Trophoblast cell (in vitro differentiated cells and primary cell): Measurements from ENCODE around the gene ZFYVE28.

Experiments used
- DNase-seq, 2 donors: peaks; one replicate each; pipeline ENCODE4 v3.0.0-alpha.2; 2016
- H2AFZ ChIP-seq: 2 replicates; pipeline ENCODE4 v1.6.1; 2013; ENCODE audit warnings: low read length, moderate library complexity, mild to moderate bottlenecking; ENCODE audit not compliant: insufficient read depth, poor library complexity
- H2AK5ac ChIP-seq: 2 replicates; pipeline ENCODE4 v1.6.1; 2013; ENCODE audit warnings: mild to moderate bottlenecking, low read length
- H2BK120ac ChIP-seq: 2 replicates; pipeline ENCODE4 v1.6.1; 2013; ENCODE audit warnings: low read length, mild to moderate bottlenecking, moderate library complexity; ENCODE audit not compliant: insufficient read depth, poor library complexity
- H2BK12ac ChIP-seq: 2 replicates; pipeline ENCODE4 v1.6.1; 2013; ENCODE audit warnings: mild to moderate bottlenecking, low read length, moderate library complexity
- H2BK5ac ChIP-seq: 2 replicates; pipeline ENCODE4 v1.6.1; 2013; ENCODE audit warnings: low read length, low read depth, moderate library complexity, mild to moderate bottlenecking; ENCODE audit not compliant: poor library complexity
- H3K14ac ChIP-seq: 2 replicates; pipeline ENCODE4 v1.6.1; 2013; ENCODE audit warnings: mild to moderate bottlenecking, low read length
- H3K18ac ChIP-seq: 2 replicates; pipeline ENCODE4 v1.6.1; 2013; ENCODE audit warnings: mild to moderate bottlenecking, low read length
- H3K23ac ChIP-seq: 2 replicates; pipeline ENCODE4 v1.6.1; 2013; ENCODE audit warnings: low read length
- H3K27ac ChIP-seq: 2 replicates; pipeline ENCODE4 v1.5.1; 2013; ENCODE audit warnings: low read depth, mild to moderate bottlenecking, inconsistent platforms, low read length, moderate library complexity
- H3K27me3 ChIP-seq: 2 replicates; pipeline ENCODE4 v1.6.1; 2013; ENCODE audit warnings: inconsistent platforms, mild to moderate bottlenecking, low read length, moderate library complexity; ENCODE audit not compliant: insufficient read depth
- H3K36me3 ChIP-seq, 2 experiments: 1 replicate in 1 of 2; 2 replicates in 1 of 2; pipeline ENCODE4 v1.6.1; 2013; ENCODE audit warnings: low read length in 2 of 2, mild to moderate bottlenecking in 2 of 2, moderate library complexity in 1 of 2; ENCODE audit not compliant: insufficient read depth in 2 of 2, control insufficient read depth in 1 of 2
- H3K4ac ChIP-seq: 2 replicates; pipeline ENCODE4 v1.6.1; 2013; ENCODE audit warnings: low read depth, mild to moderate bottlenecking, low read length, moderate library complexity
- H3K4me1 ChIP-seq, 2 experiments: 1 replicate in 1 of 2; 2 replicates in 1 of 2; pipeline ENCODE4 v1.6.1; 2013; ENCODE audit warnings: low read length in 2 of 2, mild to moderate bottlenecking in 2 of 2, moderate library complexity in 1 of 2; ENCODE audit not compliant: insufficient read depth in 2 of 2, control insufficient read depth in 1 of 2
- H3K4me2 ChIP-seq: 2 replicates; pipeline ENCODE4 v1.6.1; 2013; ENCODE audit warnings: inconsistent platforms, mild to moderate bottlenecking, low read length, moderate library complexity
- H3K4me3 ChIP-seq: 2 replicates; pipeline ENCODE4 v1.5.1; 2013; ENCODE audit warnings: mild to moderate bottlenecking, low read depth, low read length, inconsistent platforms
- H3K79me1 ChIP-seq: one replicate; pipeline ENCODE4 v1.6.1; 2013; ENCODE audit warnings: low read length
- H3K79me2 ChIP-seq: 2 replicates; pipeline ENCODE4 v1.6.1; 2013; ENCODE audit warnings: low read length, mild to moderate bottlenecking; ENCODE audit not compliant: control insufficient read depth, insufficient read depth, poor library complexity
- H3K9ac ChIP-seq: 2 replicates; pipeline ENCODE4 v1.6.1; 2013; ENCODE audit warnings: mild to moderate bottlenecking, low read length
- H3K9me3 ChIP-seq: 2 replicates; pipeline ENCODE4 v1.6.1; 2013; ENCODE audit warnings: low read depth, mild to moderate bottlenecking, control low read depth, inconsistent platforms, low read length; ENCODE audit not compliant: insufficient read depth
- H4K12ac ChIP-seq: 2 replicates; pipeline ENCODE4 v1.6.1; 2013; ENCODE audit warnings: low read depth, mild to moderate bottlenecking, low read length, moderate library complexity
- H4K8ac ChIP-seq: 2 replicates; pipeline ENCODE4 v1.6.1; 2013; ENCODE audit warnings: low read depth, mild to moderate bottlenecking, low read length, moderate library complexity
- H4K91ac ChIP-seq: one replicate; pipeline ENCODE4 v1.6.1; 2013; ENCODE audit warnings: low read depth, mild to moderate bottlenecking, low read length, moderate library complexity
- WGBS: extraction: QIAGEN DNeasy Blood & Tissue Kit; methylation state at CpG from one replicate; pipeline ENCODE4 v1.1.7; 2013; ENCODE audit warnings: missing lambda C conversion rate; ENCODE audit not compliant: insufficient read length, insufficient coverage; ENCODE audit errors: extremely low coverage; 5-methylcytosine and 5-hydroxymethylcytosine counted together

ZFYVE28 gene

GRCh38 chr4:2408401-2408958 is 10.0 kb downstream of the ZFYVE28 start:
- Histone ChIP-seq H3K9me3 (peaks cover 6% of the 10 kb centered on the region), H4K8ac (no peak overlapping the region), H3K9ac (no peak overlapping the region), H3K4me3 (no peak overlapping the region), H2BK12ac (no peak overlapping the region), H3K4me2 (no peak overlapping the region), H2AK5ac (no peak overlapping the region), H3K36me3 (no peaks in the 10 kb centered on the region), H3K79me2 (no peaks in the 10 kb centered on the region), H2BK5ac (no peak overlapping the region), H2AFZ (no peak overlapping the region), H3K23ac (no peak overlapping the region), H3K14ac (no peak overlapping the region), H2BK120ac (no peak overlapping the region), H3K18ac (no peak overlapping the region), H3K27ac (no peak overlapping the region), H4K91ac (no peak overlapping the region), H3K4me1 (peaks cover 4 to 7% of the 10 kb centered on the region in 2 experiments), H3K4ac (no peak overlapping the region), H3K27me3 (no peaks in the 10 kb centered on the region), H4K12ac (no peak overlapping the region), H3K79me1 (no peaks in the 10 kb centered on the region)
- whole genome bisulfite sequencing: no CpG with 5 or more reads among the region's 15 CpGs
- DNase-seq: no peak

- no peaks in the 10 kb centered on the region for H3K79me2 ChIP-seq
- no CpG with 5 or more reads among the region's 3 CpGs for WGBS
- no peak overlapping the region for H2AK5ac ChIP-seq
- H3K14ac ChIP-seq: no peak overlapping the region
- no peak overlapping the region for H2BK120ac ChIP-seq
- H4K12ac ChIP-seq: no peak overlapping the region
- no peak overlapping the region for H2BK12ac ChIP-seq
- H3K4me1 ChIP-seq: peaks cover 2 to 5% of the 10 kb centered on the region in 2 experiments
- H3K36me3 ChIP-seq: no peaks in the 10 kb centered on the region
- no peak overlapping the region for H3K4me3 ChIP-seq
- H3K4ac ChIP-seq: no peak overlapping the region
- H4K91ac ChIP-seq: no peak overlapping the region
- H3K27ac ChIP-seq: no peak overlapping the region
- no peak overlapping the region for H2AFZ ChIP-seq
- H2BK5ac ChIP-seq: no peak overlapping the region
- H3K79me1 ChIP-seq: no peaks in the 10 kb centered on the region
- no peak overlapping the region for H4K8ac ChIP-seq
- H3K27me3 ChIP-seq: no peaks in the 10 kb centered on the region
- peaks cover 8% of the 10 kb centered on the region for H3K9me3 ChIP-seq
- no peak overlapping the region for H3K23ac ChIP-seq
- H3K18ac ChIP-seq: no peak overlapping the region
- no peak overlapping the region for H3K4me2 ChIP-seq
- no peak for DNase-seq
- no peak overlapping the region for H3K9ac ChIP-seq
Measured at GRCh38 chr4:2407991-2408342, 10.5 kb downstream of the ZFYVE28 start.

GRCh38 chr4:2406920-2407319 is 11.5 kb downstream of the ZFYVE28 start:
- Histone ChIP-seq H3K4me1 (peaks cover 0 to 1% of the 10 kb centered on the region in 2 experiments), H2AFZ (no peak overlapping the region), H3K14ac (no peak overlapping the region), H3K4me3 (no peak overlapping the region), H3K9ac (no peak overlapping the region), H3K36me3 (no peaks in the 10 kb centered on the region), H3K23ac (no peak overlapping the region), H3K27ac (no peak overlapping the region), H3K4ac (no peak overlapping the region), H3K79me2 (no peaks in the 10 kb centered on the region), H3K79me1 (no peaks in the 10 kb centered on the region), H3K18ac (no peak overlapping the region), H4K12ac (no peak overlapping the region), H4K91ac (no peak overlapping the region), H3K4me2 (no peak overlapping the region), H2BK5ac (no peak overlapping the region), H3K27me3 (no peaks in the 10 kb centered on the region), H2BK120ac (no peak overlapping the region), H2BK12ac (no peak overlapping the region), H4K8ac (no peak overlapping the region), H2AK5ac (no peak overlapping the region), H3K9me3 (peaks cover 8% of the 10 kb centered on the region)
- WGBS: no CpG with 5 or more reads among the region's 7 CpGs
- no peak for DNase-seq

GRCh38 chr4:2406406-2406805 is 12.0 kb downstream of the ZFYVE28 start:
- Histone ChIP-seq H3K79me2 (no peaks in the 10 kb centered on the region), H2BK120ac (no peak overlapping the region), H4K8ac (no peak overlapping the region), H3K18ac (no peak overlapping the region), H4K91ac (no peak overlapping the region), H3K27me3 (no peaks in the 10 kb centered on the region), H3K4me1 (peaks cover 0 to 4% of the 10 kb centered on the region in 2 experiments), H2AK5ac (no peak overlapping the region), H3K4me3 (no peak overlapping the region), H2BK5ac (no peak overlapping the region), H3K4ac (no peak overlapping the region), H4K12ac (no peak overlapping the region), H3K79me1 (no peaks in the 10 kb centered on the region), H3K4me2 (no peak overlapping the region), H3K9me3 (peaks cover 8% of the 10 kb centered on the region), H2AFZ (no peak overlapping the region), H3K23ac (no peak overlapping the region), H3K27ac (no peak overlapping the region), H3K36me3 (no peaks in the 10 kb centered on the region), H3K9ac (no peak overlapping the region), H2BK12ac (no peak overlapping the region), H3K14ac (no peak overlapping the region)
- DNase-seq: no peak
- no CpG with 5 or more reads among the region's 10 CpGs for WGBS
